ENCODE measurements around the gene HMCN2. TPM values are rescaled to one million over a fixed set of nuclear protein-coding genes. Genes with fewer than 3 reads are reported as not detected.
A peak's percentile ranks its signal among the peaks of the same experiment; 100 is the strongest.

Gene HMCN2
- total RNA-seq, 1 experiment from 2014 or later: 8.6 TPM

GRCh38 chr9:130408669-130409068 is 143.1 kb downstream of the HMCN2 start:
- Histone ChIP-seq H2AK5ac (ENCODE audit: insufficient read length, low read length) (no peak overlapping the region), H3K56ac (ENCODE audit: insufficient read length, low read depth, low read length) (no peak overlapping the region), H2BK12ac (ENCODE audit: insufficient read length, low read depth, low read length) (no peak overlapping the region), H3K27ac (ENCODE audit: insufficient read length, low read depth, low read length) (no peak overlapping the region), H2BK15ac (ENCODE audit: low read depth, low read length) (no peak overlapping the region), H2BK120ac (ENCODE audit: low read depth, low read length, poor library complexity, severe bottlenecking) (no peak overlapping the region), H3K18ac (ENCODE audit: insufficient read length, low read depth, low read length) (no peak overlapping the region), H3K23me2 (ENCODE audit: insufficient read length, low read depth, low read length, poor library complexity, severe bottlenecking) (no peaks in the 10 kb centered on the region), H3K23ac (ENCODE audit: insufficient read length, low read depth, low read length) (no peak overlapping the region), H2BK5ac (ENCODE audit: insufficient read length, low read length) (no peak overlapping the region), H3K4me2 (ENCODE audit: insufficient read depth, insufficient read length, low read length) (no peak overlapping the region), H3K27me3 (ENCODE audit: insufficient read depth, low read length) (no peaks in the 10 kb centered on the region), H3K9me3 (ENCODE audit: control insufficient read depth, low read depth, low read length) (no peaks in the 10 kb centered on the region), H2AFZ (ENCODE audit: low read length) (no peak overlapping the region), H3K4me1 (ENCODE audit: insufficient read depth, low read length) (no peaks in the 10 kb centered on the region), H3K14ac (ENCODE audit: insufficient read depth, low read length) (no peak overlapping the region), H2BK20ac (ENCODE audit: low read depth, low read length, poor library complexity, severe bottlenecking) (no peak overlapping the region), H3T11ph (ENCODE audit: low read length) (no peak overlapping the region), H3K79me2 (ENCODE audit: insufficient read depth, low read length) (no peaks in the 10 kb centered on the region), H3K4ac (ENCODE audit: low read depth, low read length) (no peak overlapping the region), H4K91ac (ENCODE audit: insufficient read length, low read depth, low read length) (no peak overlapping the region), H4K8ac (replicated peaks; ENCODE audit: insufficient read length, low read depth, low read length) (no peak overlapping the region), H3K79me1 (ENCODE audit: insufficient read depth, low read depth, low read length, poor library complexity, severe bottlenecking) (no peaks in the 10 kb centered on the region), H4K20me1 (ENCODE audit: control insufficient read depth, insufficient read depth, insufficient read length) (no peaks in the 10 kb centered on the region), H3K9ac (ENCODE audit: extremely low read depth, insufficient read length, low read length) (no peak overlapping the region), H4K5ac (ENCODE audit: insufficient read length, low read depth, low read length) (no peak overlapping the region)
- Mint-ChIP-seq H3K27me3 (ENCODE audit: low read depth) (no peaks in the 10 kb centered on the region; the same call in 1 of the 2 replicates), H3K36me3 (ENCODE audit: insufficient read depth in 1 of 3, low read depth in 3 of 3) (peaks cover 0 to 11% (median 0%) of the 10 kb centered on the region in 3 experiments; a peak in 3 of 7 replicates), H3K27ac (no peak overlapping the region), H3K4me1 (no peaks in the 10 kb centered on the region), H3K4me3 (no peak overlapping the region), H3K9me3 (no peaks in the 10 kb centered on the region; a peak in 1 of 5 replicates)
- TF ChIP-seq CTCF (conservative IDR thresholded peaks at IDR 0.05): peak; percentile 43; the same call in 2 of the 3 replicates
- no CpG with 5 or more reads among the region's 9 CpGs for WGBS (ENCODE audit: extremely low coverage, insufficient read length, low lambda C conversion rate)
- DNase-seq: no peak

All from H9 (cell line).